PC-3 (cell line): ENCODE results near the gene SH3BP5. TPM values are rescaled to one million over a fixed set of nuclear protein-coding genes. Genes with fewer than 3 reads are reported as not detected.

Experiments used
- ATAC-seq: fragments of 200-7000 bp; cut with Tn5 transposase; 2 replicates; pipeline ENCODE4 v1.9.1; 2020; ENCODE audit warnings: mild to moderate bottlenecking, moderate library complexity
- BruUV-seq: library from RNA; stranded (reverse); fragments of 400-500 nt; replicated peaks from 2 replicates; lab custom pipeline; 2021; lab: Mats Ljungman, UMichigan
- CTCF ChIA-PET: fragments of 300-600 bp; sonication (Branson Sonifier 250); formaldehyde crosslinking; loops from one replicate; lab custom pipeline; 2022; ENCODE audit warnings: antibody characterized with exemption; lab: Charles Lee
- POLR2A ChIA-PET: fragments of 300-600 bp; sonication (Branson Sonifier 250); formaldehyde crosslinking; loops from one replicate; lab custom pipeline; 2022; ENCODE audit warnings: antibody characterized with exemption; ENCODE audit not compliant: unreplicated experiment; lab: Charles Lee
- DNase-seq: peaks from one replicate; pipeline ENCODE4 v3.0.0-alpha.2; 2015
- H2AFZ ChIP-seq: fragments of 300-600 bp; sonication (generic); 2 replicates; pipeline ENCODE4 v1.6.0; 2016; ENCODE audit warnings: antibody characterized with exemption, low read length
- H3F3A ChIP-seq: fragments of 300-600 bp; sonication (generic); one replicate; pipeline ENCODE4 v1.6.0; 2017; ENCODE audit warnings: antibody characterized with exemption, low read length, control low read depth, mild to moderate bottlenecking; ENCODE audit not compliant: unreplicated experiment
- H3K27ac ChIP-seq: fragments of 300-600 bp; sonication (generic); 2 replicates; pipeline ENCODE4 v1.5.1; 2016; ENCODE audit warnings: mild to moderate bottlenecking, low read length
- H3K27me3 ChIP-seq: fragments of 300-600 bp; sonication (generic); 2 replicates; pipeline ENCODE4 v1.6.1; 2016; ENCODE audit warnings: low read length, mixed read lengths
- H3K36me3 ChIP-seq: fragments of 300-600 bp; sonication (generic); 2 replicates; pipeline ENCODE4 v1.6.1; 2016; ENCODE audit warnings: low read depth, mixed run types, low read length, mixed read lengths
- H3K4me1 ChIP-seq: fragments of 300-600 bp; sonication (generic); 2 replicates; pipeline ENCODE4 v1.5.1; 2016; ENCODE audit warnings: low read length; ENCODE audit not compliant: insufficient read depth
- H3K4me2 ChIP-seq: fragments of 300-600 bp; sonication (generic); 2 replicates; pipeline ENCODE4 v1.6.0; 2016; ENCODE audit warnings: low read length
- H3K4me3 ChIP-seq: fragments of 300-600 bp; sonication (generic); 2 replicates; pipeline ENCODE4 v1.5.1; 2016; ENCODE audit warnings: mild to moderate bottlenecking, low read length, mixed read lengths
- H3K79me2 ChIP-seq: fragments of 300-600 bp; sonication (generic); 2 replicates; pipeline ENCODE4 v1.6.1; 2017; ENCODE audit warnings: low read length, mixed read lengths
- H3K9ac ChIP-seq: fragments of 300-600 bp; sonication (generic); 2 replicates; pipeline ENCODE4 v1.6.0; 2016; ENCODE audit warnings: mild to moderate bottlenecking, low read length
- H3K9me2 ChIP-seq: fragments of 300-600 bp; sonication (generic); replicated peaks from 2 replicates; pipeline ENCODE4 v1.6.1; 2016; ENCODE audit warnings: mixed run types, low read length, mixed read lengths
- H3K9me3 ChIP-seq: fragments of 300-600 bp; sonication (generic); 2 replicates; pipeline ENCODE4 v1.6.1; 2016; ENCODE audit warnings: low read length, mixed read lengths
- H4K20me1 ChIP-seq: fragments of 300-600 bp; sonication (generic); 2 replicates; pipeline ENCODE4 v1.6.1; 2016; ENCODE audit warnings: low read length, mixed read lengths
- CTCF ChIP-seq: fragments of 300-600 bp; sonication (generic); conservative IDR thresholded peaks from 2 replicates; pipeline ENCODE4 v1.5.1; 2017; ENCODE audit warnings: antibody characterized with exemption, low read depth, mild to moderate bottlenecking, low read length
- EZH2 ChIP-seq: fragments of 300-600 bp; sonication (generic); IDR thresholded peaks from one replicate; pipeline ENCODE4 v1.6.1; 2017; ENCODE audit warnings: antibody characterized with exemption, mild to moderate bottlenecking, low read length; ENCODE audit not compliant: unreplicated experiment
- EZH2phosphoT487 ChIP-seq: fragments of 300-600 bp; sonication (generic); IDR thresholded peaks from 2 replicates; pipeline ENCODE4 v1.6.1; 2018; ENCODE audit warnings: mild to moderate bottlenecking, antibody characterized with exemption, low read length, borderline replicate concordance
- intact Hi-C: fragments of 100-400 bp; cut with micrococcal nuclease; formaldehyde crosslinking; loops from 2 replicates; pipeline ENCODE4 v1.9.0; 2023
- total RNA-seq: library from RNA; depleted of rRNA; stranded (reverse); fragments of >200 nt; gene quantifications from 2 replicates; pipeline ENCODE4 v1.2.3, GENCODE V29; 2014

Gene SH3BP5
- total RNA-seq, 1 experiment from 2014 or later, result 21.2 TPM

DNA sequence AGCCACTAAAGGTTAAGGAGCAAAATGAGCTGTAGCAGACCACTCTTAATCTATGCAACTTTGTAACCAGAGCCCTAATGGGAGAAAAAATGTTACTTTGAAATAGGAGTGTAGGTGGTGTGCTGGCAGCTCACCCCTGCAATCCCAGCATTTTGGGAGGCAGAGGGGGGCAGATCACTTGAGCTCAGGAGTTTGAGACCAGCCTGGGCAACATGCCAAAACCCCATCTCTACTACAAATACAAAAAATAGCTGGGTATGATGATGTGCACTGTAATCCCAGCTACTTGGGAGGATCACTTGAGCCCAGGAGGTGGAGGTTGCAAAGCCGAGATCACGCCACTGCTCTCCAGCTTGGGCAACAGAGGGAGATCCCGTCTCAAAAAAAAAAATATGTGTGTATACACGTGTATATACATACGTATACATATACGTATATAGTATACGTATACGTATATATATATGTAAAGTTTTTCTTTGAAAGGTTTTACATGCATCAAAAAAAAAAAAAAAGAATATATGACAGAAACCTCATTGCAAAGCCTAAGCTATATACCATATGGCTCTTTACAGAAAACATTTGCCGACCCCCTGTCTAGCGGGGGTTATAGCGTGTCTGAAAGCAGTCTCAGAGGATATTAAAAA is 110.7 kb downstream of the SH3BP5 start:
- CTCF ChIA-PET, result no interaction called here
- H3K9me3 ChIP-seq, result no peaks in the 10 kb centered on the region
- H3K79me2 ChIP-seq, result no peaks in the 10 kb centered on the region
- H3K27ac ChIP-seq, result no peak overlapping the region
- TF ChIP-seq EZH2, result no peak
- H3K9me2 ChIP-seq, result no peaks in the 10 kb centered on the region
- ATAC-seq (no peak), DNase-seq (no peak)
- 0 out of 2 replicates have a peak, but pooled peaks cover 5% of the 10 kb centered on the region for H3K4me1 ChIP-seq
- POLR2A ChIA-PET, result interaction anchor here (0.6 kb wide), 1 partner anchor 16 kb away, joined by 10 read pairs; the partner anchor contains the start of gene CAPN7
- no peak overlapping the region for H3K4me3 ChIP-seq
- no TSS peak for BruUV-seq
- H2AFZ ChIP-seq, result no peak overlapping the region
- H3K9ac ChIP-seq, result no peak overlapping the region
- H4K20me1 ChIP-seq, result no peaks in the 10 kb centered on the region
- H3K4me2 ChIP-seq, result no peak overlapping the region
- no peaks in the 10 kb centered on the region for H3K27me3 ChIP-seq
- H3K36me3 ChIP-seq, result peaks cover 58% of the 10 kb centered on the region
- intact Hi-C loops, result no loop called here
- no peaks in the 10 kb centered on the region for H3F3A ChIP-seq

- Histone ChIP-seq H3K4me3 (no peak overlapping the region), H4K20me1 (no peaks in the 10 kb centered on the region), H3K4me1 (0 out of 2 replicates have a peak, but pooled peaks cover 5% of the 10 kb centered on the region), H3K27ac (no peak overlapping the region), H2AFZ (no peak overlapping the region), H3K4me2 (no peak overlapping the region), H3K36me3 (peaks cover 53% of the 10 kb centered on the region), H3K9me3 (no peaks in the 10 kb centered on the region), H3K9ac (no peak overlapping the region), H3K27me3 (no peaks in the 10 kb centered on the region), H3K9me2 (no peaks in the 10 kb centered on the region), H3K79me2 (no peaks in the 10 kb centered on the region), H3F3A (no peaks in the 10 kb centered on the region)
- ATAC-seq (no peak), DNase-seq (no peak)
- TF ChIP-seq EZH2phosphoT487 (no peak), EZH2 (no peak), CTCF (no peak)
- intact Hi-C loops, result no loop called here
- ChIA-PET CTCF (no interaction called here), POLR2A (no interaction called here)
- BruUV-seq, result no TSS peak
Measured at GRCh38 chr3:15220661-15221060, 111.7 kb downstream of the SH3BP5 start.

GRCh38 chr3:15220056-15220455 is 112.3 kb downstream of the SH3BP5 start:
- POLR2A ChIA-PET, result no interaction called here
- BruUV-seq, result no TSS peak
- Histone ChIP-seq H3K4me1 (0 out of 2 replicates have a peak, but pooled peaks cover 5% of the 10 kb centered on the region), H3K4me3 (no peak overlapping the region), H3K9me3 (no peaks in the 10 kb centered on the region), H2AFZ (no peak overlapping the region), H3K79me2 (no peaks in the 10 kb centered on the region), H3K27me3 (no peaks in the 10 kb centered on the region), H3F3A (no peaks in the 10 kb centered on the region), H3K9ac (no peak overlapping the region), H3K27ac (no peak overlapping the region), H3K36me3 (peaks cover 51% of the 10 kb centered on the region), H4K20me1 (no peaks in the 10 kb centered on the region), H3K4me2 (no peak overlapping the region), H3K9me2 (no peaks in the 10 kb centered on the region)
- DNase-seq, result no peak
- no peak for TF ChIP-seq EZH2
- no peak for TF ChIP-seq CTCF
- TF ChIP-seq EZH2phosphoT487, result no peak
- intact Hi-C loops, result no loop called here
- CTCF ChIA-PET, result no interaction called here
- no peak for ATAC-seq
